IMR-90 (cell line): ENCODE data around the gene MLEC. TPM values are rescaled to one million over a fixed set of nuclear protein-coding genes. Genes with fewer than 3 reads are reported as not detected.

Source experiments
- ATAC-seq: fragments of 200-7000 bp; cut with Tn5 transposase; 2 replicates; pipeline ENCODE4 v1.9.1; 2020; ENCODE audit warnings: low read depth, mild to moderate bottlenecking, moderate library complexity
- BruUV-seq: library from RNA; stranded (reverse); fragments of 400-500 nt; replicated peaks from 2 replicates; lab custom pipeline; 2021; lab: Mats Ljungman, UMichigan
- CTCF ChIA-PET: fragments of 300-600 bp; formaldehyde crosslinking; extraction: SDS; loops from one replicate; lab custom pipeline; 2021; ENCODE audit warnings: antibody characterized with exemption; lab: Yijun Ruan, JAX
- POLR2A ChIA-PET: fragments of 300-600 bp; sonication (Branson Sonifier 250); formaldehyde crosslinking; loops from one replicate; lab custom pipeline; 2022; ENCODE audit warnings: antibody characterized with exemption; ENCODE audit not compliant: unreplicated experiment; lab: Charles Lee
- DNase-seq: peaks from one replicate; pipeline ENCODE4 v3.0.0; 2013
- H2AFZ ChIP-seq: replicated peaks from 2 replicates; pipeline ENCODE3; 2013; ENCODE audit warnings: low read length, mild to moderate bottlenecking; ENCODE audit not compliant: poor library complexity
- H2AK5ac ChIP-seq: 2 replicates; pipeline ENCODE4 v1.6.1; 2013; ENCODE audit warnings: low read depth, low read length, inconsistent platforms
- H2AK9ac ChIP-seq: replicated peaks from 2 replicates; pipeline ENCODE3; 2013; ENCODE audit warnings: mild to moderate bottlenecking, low read depth, low read length, moderate library complexity; ENCODE audit not compliant: poor library complexity
- H2BK120ac ChIP-seq: 2 replicates; pipeline ENCODE4 v1.6.1; 2013; ENCODE audit warnings: low read depth, low read length, inconsistent platforms
- H2BK15ac ChIP-seq: 3 replicates; pipeline ENCODE4 v1.6.1; 2013; ENCODE audit warnings: low read depth, low read length, inconsistent platforms
- H2BK20ac ChIP-seq: 2 replicates; pipeline ENCODE4 v1.6.1; 2013; ENCODE audit warnings: low read depth, mild to moderate bottlenecking, inconsistent platforms, low read length, moderate library complexity
- H2BK5ac ChIP-seq: 2 replicates; pipeline ENCODE4 v1.6.1; 2013; ENCODE audit warnings: mild to moderate bottlenecking, low read depth, low read length, inconsistent platforms; ENCODE audit not compliant: poor library complexity, severe bottlenecking
- H3K14ac ChIP-seq: replicated peaks from 2 replicates; pipeline ENCODE4 v1.6.1; 2013; ENCODE audit warnings: low read depth, low read length, inconsistent platforms
- H3K18ac ChIP-seq: 2 replicates; pipeline ENCODE4 v1.6.1; 2013; ENCODE audit warnings: low read depth, low read length, control low read depth
- H3K23ac ChIP-seq: 2 replicates; pipeline ENCODE4 v1.6.1; 2013; ENCODE audit warnings: low read depth, low read length, inconsistent platforms
- H3K27ac ChIP-seq: 2 replicates; pipeline ENCODE4 v1.5.1; 2013; ENCODE audit warnings: mild to moderate bottlenecking, control low read depth, low read length; ENCODE audit not compliant: insufficient read depth
- H3K27me3 ChIP-seq: 2 replicates; pipeline ENCODE4 v1.6.1; 2013; ENCODE audit warnings: low read length; ENCODE audit not compliant: control insufficient read depth, insufficient read depth
- H3K36me3 ChIP-seq: 2 replicates; pipeline ENCODE4 v1.6.1; 2013; ENCODE audit warnings: low read length, mixed read lengths; ENCODE audit not compliant: control insufficient read depth, insufficient read depth
- H3K4ac ChIP-seq: 2 replicates; pipeline ENCODE4 v1.6.1; 2013; ENCODE audit warnings: low read depth, low read length, inconsistent platforms
- H3K4me1 ChIP-seq: 2 replicates; pipeline ENCODE4 v1.6.1; 2013; ENCODE audit warnings: low read length, mixed read lengths; ENCODE audit not compliant: control insufficient read depth, insufficient read depth
- H3K4me2 ChIP-seq: 2 replicates; pipeline ENCODE4 v1.6.1; 2013; ENCODE audit warnings: low read depth, mild to moderate bottlenecking, control low read depth, low read length, moderate library complexity
- H3K4me3 ChIP-seq: 2 replicates; pipeline ENCODE4 v1.5.1; 2013; ENCODE audit warnings: low read depth, mild to moderate bottlenecking, control low read depth, low read length, moderate library complexity; ENCODE audit not compliant: insufficient read depth
- H3K56ac ChIP-seq: 2 replicates; pipeline ENCODE4 v1.6.1; 2013; ENCODE audit warnings: low read length, inconsistent platforms; ENCODE audit not compliant: insufficient read depth; ENCODE audit errors: extremely low read depth
- H3K79me1 ChIP-seq, 2 experiments: 2 replicates each; pipeline ENCODE4 v1.6.1; 2013; ENCODE audit warnings: low read length in 2 of 2, inconsistent platforms in 1 of 2, low read depth in 1 of 2
- H3K9ac ChIP-seq: 2 replicates; pipeline ENCODE4 v1.6.1; 2013; ENCODE audit warnings: low read depth, low read length, control low read depth
- H3K9me1 ChIP-seq: 2 replicates; pipeline ENCODE4 v1.6.1; 2013; ENCODE audit warnings: low read length, inconsistent platforms; ENCODE audit not compliant: insufficient read depth
- H3K9me3 ChIP-seq: 2 replicates; pipeline ENCODE4 v1.6.1; 2013; ENCODE audit warnings: low read length; ENCODE audit not compliant: control insufficient read depth, insufficient read depth
- H4K20me1 ChIP-seq: 2 replicates; pipeline ENCODE4 v1.6.1; 2013; ENCODE audit warnings: low read length, inconsistent platforms; ENCODE audit not compliant: insufficient read depth
- H4K5ac ChIP-seq: 2 replicates; pipeline ENCODE4 v1.6.1; 2013; ENCODE audit warnings: mild to moderate bottlenecking, low read depth, low read length, control low read depth
- H4K8ac ChIP-seq, 2 experiments: 2 replicates each; pipeline ENCODE4 v1.6.1; 2013; ENCODE audit warnings: low read depth in 2 of 2, low read length in 2 of 2, control low read depth in 1 of 2, inconsistent platforms in 1 of 2
- H4K91ac ChIP-seq: 2 replicates; pipeline ENCODE4 v1.6.1; 2013; ENCODE audit warnings: low read depth, low read length, inconsistent platforms; ENCODE audit not compliant: insufficient read depth
- CHD1 ChIP-seq: IDR thresholded peaks from 2 replicates; pipeline ENCODE4 v1.6.1; 2012; ENCODE audit warnings: low read depth, low read length, improper control_type of control experiment
- FOS ChIP-seq: fragments of 150-350 bp; IDR thresholded peaks from 2 replicates; pipeline ENCODE4 v1.6.1; 2016; ENCODE audit warnings: low read depth, low read length
- MXI1 ChIP-seq: IDR thresholded peaks from 2 replicates; pipeline ENCODE4 v1.6.1; 2012; ENCODE audit warnings: low read depth, mild to moderate bottlenecking, low read length, moderate library complexity, borderline replicate concordance
- RAD21 ChIP-seq: IDR thresholded peaks from 2 replicates; pipeline ENCODE4 v1.6.1; 2012; ENCODE audit warnings: low read length, improper control_type of control experiment
- WGBS, 2 experiments: methylation state at CpG; one replicate each; pipeline versions ENCODE4 v1.1.5 to v1.1.7; 2013; ENCODE audit warnings: missing lambda C conversion rate in 2 of 2; ENCODE audit not compliant: insufficient read length in 1 of 2; ENCODE audit errors: extremely low coverage in 2 of 2; 5-methylcytosine and 5-hydroxymethylcytosine counted together
- dilution Hi-C: fragments of 300-500 bp; cut with HindIII; formaldehyde crosslinking; loops from one replicate; pipeline ENCODE4 v1.14.3; 2018; ENCODE audit warnings: low sequenced_read_pairs; ENCODE audit not compliant: unreplicated experiment
- in situ Hi-C: fragments of 300-500 bp; cut with MboI; formaldehyde crosslinking; loops from 3 replicates; pipeline ENCODE4 v1.14.3; 2019; ENCODE audit warnings: low sequenced_read_pairs, inconsistent platforms, mixed read lengths
- intact Hi-C: fragments of 100-400 bp; cut with micrococcal nuclease; formaldehyde crosslinking; loops from 2 replicates; pipeline ENCODE4 v1.10.0; 2022
- polyA plus RNA-seq, 3 experiments: library from polyadenylated mRNA; depleted of rRNA; stranded (reverse); fragments of >200 nt; gene quantifications; 2 replicates each; pipeline ENCODE4 v1.2.3, GENCODE V29; 2012; ENCODE audit warnings: low replicate concordance in 1 of 3
- total RNA-seq: library from RNA; depleted of rRNA; stranded (reverse); fragments of >200 nt; gene quantifications from 2 replicates; pipeline ENCODE4 v1.2.3, GENCODE V29; 2012
- TF ChIP-seq, protein P1 (sequence below): fragments of 150-350 bp; IDR thresholded peaks from 2 replicates; pipeline ENCODE4 v1.6.1; 2017; ENCODE audit warnings: mild to moderate bottlenecking, antibody characterized with exemption, low read length, low read depth

The MLEC gene
- total and polyA plus RNA-seq, 2 of the 4 experiments (the other 2 are of a cell fraction), result 44.1 to 137 TPM

DNA sequence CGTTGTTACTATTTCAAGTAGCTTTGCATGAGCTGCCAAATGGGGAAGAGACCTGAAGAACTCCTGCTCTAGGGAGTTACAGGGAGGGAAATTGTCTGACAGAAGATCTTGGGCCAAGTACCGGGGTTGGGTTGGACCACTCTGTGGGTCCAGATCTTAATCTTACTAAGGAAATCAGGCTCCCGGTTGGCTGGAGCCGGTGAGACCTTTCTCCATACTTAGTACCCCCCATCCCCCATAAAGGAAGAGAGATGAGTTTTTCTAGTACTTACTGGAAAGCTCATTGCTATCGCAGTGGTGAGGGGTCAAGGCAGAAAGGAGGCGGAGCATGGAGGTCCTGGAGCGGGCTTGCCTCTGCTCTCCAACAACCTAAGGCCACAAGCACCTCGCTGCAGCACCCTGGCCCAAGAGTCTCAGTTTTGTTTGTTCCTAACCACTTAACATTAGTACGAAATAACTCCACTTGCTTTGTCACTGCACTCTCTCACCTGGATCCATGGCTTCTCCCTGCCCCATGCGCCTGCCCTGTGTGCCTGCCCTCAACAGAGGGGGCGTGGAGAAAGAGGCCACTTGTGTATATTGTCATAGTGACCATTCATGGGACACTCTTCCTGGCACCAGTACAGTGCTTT, 16.5 kb downstream of the MLEC start:
- Histone ChIP-seq H2AK9ac (no peak overlapping the region), H4K20me1 (no peaks in the 10 kb centered on the region), H2AFZ (no peak overlapping the region), H3K4me2 (no peak overlapping the region), H3K79me1 (peaks cover 0 to 4% of the 10 kb centered on the region in 2 experiments; a peak in 1 of 4 replicates), H3K9me3 (no peaks in the 10 kb centered on the region), H3K9ac (no peak overlapping the region), H2AK5ac (no peak overlapping the region), H3K56ac (no peak overlapping the region), H4K91ac (no peak overlapping the region), H2BK120ac (no peak overlapping the region), H2BK20ac (no peak overlapping the region), H3K4me1 (no peaks in the 10 kb centered on the region), H3K36me3 (peaks cover 36% of the 10 kb centered on the region), H2BK15ac (no peak overlapping the region), H3K27me3 (no peaks in the 10 kb centered on the region), H4K8ac (no peak overlapping the region), H3K4ac (no peak overlapping the region), H3K27ac (no peak overlapping the region), H3K14ac (no peak overlapping the region), H4K5ac (no peak overlapping the region), H3K9me1 (0 out of 2 replicates have a peak, but pooled peaks cover 3% of the 10 kb centered on the region), H3K18ac (no peak overlapping the region), H2BK5ac (no peak overlapping the region), H3K23ac (no peak overlapping the region), H3K4me3 (no peak overlapping the region)
- no CpG with 5 or more reads among the region's 11 CpGs for WGBS, 2 experiments
- no peak for DNase-seq
- BruUV-seq, result no TSS peak
- CTCF ChIA-PET, result interaction anchor here (2.0 kb wide), 1 partner anchor 269 kb away, joined by 4 read pairs; no protein-coding TSS in a partner anchor
- intact Hi-C loops (no loop called here), in situ Hi-C loops (no loop called here), dilution Hi-C loops (no loop called here)
- TF ChIP-seq CHD1 (no peak), FOS (no peak), MXI1 (no peak), RAD21 (no peak)
- TF ChIP-seq, protein P1, sequence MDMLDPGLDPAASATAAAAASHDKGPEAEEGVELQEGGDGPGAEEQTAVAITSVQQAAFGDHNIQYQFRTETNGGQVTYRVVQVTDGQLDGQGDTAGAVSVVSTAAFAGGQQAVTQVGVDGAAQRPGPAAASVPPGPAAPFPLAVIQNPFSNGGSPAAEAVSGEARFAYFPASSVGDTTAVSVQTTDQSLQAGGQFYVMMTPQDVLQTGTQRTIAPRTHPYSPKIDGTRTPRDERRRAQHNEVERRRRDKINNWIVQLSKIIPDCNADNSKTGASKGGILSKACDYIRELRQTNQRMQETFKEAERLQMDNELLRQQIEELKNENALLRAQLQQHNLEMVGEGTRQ, result no peak
- no peak for ATAC-seq
- POLR2A ChIA-PET, result no interaction called here
